Psoas muscle (tissue), 8 donors: ENCODE results near the gene LTO1. TPM values are rescaled to one million over a fixed set of nuclear protein-coding genes. Genes with fewer than 3 reads are reported as not detected.

Source experiments
- ATAC-seq, 4 donors: fragments of 200-7000 bp; cut with Tn5 transposase; one replicate each; pipeline ENCODE4 v1.9.1; 2020; ENCODE audit warnings: moderate library complexity in 3 of 4, mild to moderate bottlenecking in 2 of 4
- DNase-seq, 2 donors: peaks; one replicate each; pipeline ENCODE4 v3.0.0-alpha.2; 2020
- H3K27ac ChIP-seq: fragments of 200-600 bp; one replicate; pipeline ENCODE4 v1.8.0; 2022
- H3K27me3 ChIP-seq, 3 donors: fragments of 200-600 bp in 1 of 3; one replicate each; pipeline versions ENCODE4 v1.6.1 to v1.8.0; 2013 to 2022; ENCODE audit warnings: low read length in 2 of 3, mild to moderate bottlenecking in 2 of 3, moderate library complexity in 1 of 3; ENCODE audit not compliant: insufficient read depth in 3 of 3
- H3K36me3 ChIP-seq, 2 donors: fragments of 200-600 bp in 1 of 2; one replicate each; pipeline versions ENCODE4 v1.6.1 to v1.8.0; 2013 to 2022; ENCODE audit warnings: low read depth in 1 of 2, mild to moderate bottlenecking in 1 of 2, moderate library complexity in 1 of 2; ENCODE audit not compliant: insufficient read depth in 1 of 2
- H3K4me1 ChIP-seq: fragments of 200-600 bp; one replicate; pipeline ENCODE4 v1.8.0; 2022
- H3K4me3 ChIP-seq: fragments of 200-600 bp; one replicate; pipeline ENCODE4 v1.8.0; 2022; ENCODE audit warnings: mild to moderate bottlenecking
- H3K9me3 ChIP-seq: fragments of 200-600 bp; one replicate; pipeline ENCODE4 v1.8.0; 2022
- WGBS, 3 donors: extraction: QIAGEN DNeasy Blood & Tissue Kit; methylation state at CpG; one replicate each; pipeline versions ENCODE4 v1.1.6 to v1.1.7; 2013; 5-methylcytosine and 5-hydroxymethylcytosine counted together
- intact Hi-C, 2 donors: fragments of 100-400 bp; cut with DNase I; formaldehyde crosslinking; loops; one replicate each; pipeline versions ENCODE4 v1.11.0 to v1.14.2; 2022
- polyA plus RNA-seq, 3 donors: library from polyadenylated mRNA; stranded (reverse); fragments of 200-250 nt; gene quantifications; one replicate each; pipeline ENCODE4 v1.2.3, GENCODE V29; 2013
- total RNA-seq, 4 donors: library from RNA; stranded (reverse); fragmentation: NEBNext Ultra II Directional in 2 of 4; extraction: Animal tissue kit (Norgen Biotek cat#: 25700) in 2 of 4; gene quantifications; one replicate each; pipeline versions ENCODE4 v1.2.1 to v1.2.4, GENCODE V29; 2021 to 2023
- TF ChIP-seq, protein P1 (sequence below): fragments of 200-600 bp; IDR thresholded peaks from one replicate; pipeline ENCODE4 v1.8.0; 2022; ENCODE audit warnings: antibody characterized with exemption
- donor health status: healthy with polysubstance abuse.
- donor health status: DM: no; HTN: no; CAD: no; lungs with moderate emphysema.
- donor health status: Bipolar disorder and iron deficiency.
- donor health status: healthy.
- donor health status: DM: yes; HTN: yes; CAD: no.
- donor health status: DM: no; HTN: no; CAD: no.
- donor health status: DM: no; HTN: no; CAD: no.
- donor health status: DM: yes; HTN: yes; CAD: no.

LTO1 gene
- total and polyA plus RNA-seq, 7 donors = 8.5 to 28.1 (median 9.2) TPM

GRCh38 chr11:69663326-69663725 lies 11.8 kb downstream of the LTO1 start:
- TF ChIP-seq, protein P1, sequence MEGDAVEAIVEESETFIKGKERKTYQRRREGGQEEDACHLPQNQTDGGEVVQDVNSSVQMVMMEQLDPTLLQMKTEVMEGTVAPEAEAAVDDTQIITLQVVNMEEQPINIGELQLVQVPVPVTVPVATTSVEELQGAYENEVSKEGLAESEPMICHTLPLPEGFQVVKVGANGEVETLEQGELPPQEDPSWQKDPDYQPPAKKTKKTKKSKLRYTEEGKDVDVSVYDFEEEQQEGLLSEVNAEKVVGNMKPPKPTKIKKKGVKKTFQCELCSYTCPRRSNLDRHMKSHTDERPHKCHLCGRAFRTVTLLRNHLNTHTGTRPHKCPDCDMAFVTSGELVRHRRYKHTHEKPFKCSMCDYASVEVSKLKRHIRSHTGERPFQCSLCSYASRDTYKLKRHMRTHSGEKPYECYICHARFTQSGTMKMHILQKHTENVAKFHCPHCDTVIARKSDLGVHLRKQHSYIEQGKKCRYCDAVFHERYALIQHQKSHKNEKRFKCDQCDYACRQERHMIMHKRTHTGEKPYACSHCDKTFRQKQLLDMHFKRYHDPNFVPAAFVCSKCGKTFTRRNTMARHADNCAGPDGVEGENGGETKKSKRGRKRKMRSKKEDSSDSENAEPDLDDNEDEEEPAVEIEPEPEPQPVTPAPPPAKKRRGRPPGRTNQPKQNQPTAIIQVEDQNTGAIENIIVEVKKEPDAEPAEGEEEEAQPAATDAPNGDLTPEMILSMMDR = no peak
- no peaks in the 10 kb centered on the region for H3K9me3 ChIP-seq
- H3K27me3 ChIP-seq = no peaks in the 10 kb centered on the region
- 93 to 96% (median 94%) methylated on average over 6 of the region's 6 CpGs for WGBS, 3 donors
- no peaks in the 10 kb centered on the region for H3K4me1 ChIP-seq
- ATAC-seq = no peak
- H3K4me3 ChIP-seq = no peak overlapping the region
- peaks cover 9 to 72% of the 10 kb centered on the region in 2 donors for H3K36me3 ChIP-seq
- H3K27ac ChIP-seq = no peak overlapping the region
- DNase-seq = peak in 1 of 2 donors; percentile 21
- intact Hi-C loops = no loop called here

GRCh38 chr11:69662806-69663205 lies 12.3 kb downstream of the LTO1 start:
- WGBS, 3 donors = 89 to 93% (median 90%) methylated on average over 13 of the region's 13 CpGs
- H3K27me3 ChIP-seq = no peaks in the 10 kb centered on the region
- no peak for ATAC-seq
- intact Hi-C loops = no loop called here
- H3K9me3 ChIP-seq = no peaks in the 10 kb centered on the region
- no peak overlapping the region for H3K27ac ChIP-seq
- H3K4me1 ChIP-seq = no peaks in the 10 kb centered on the region
- peak in 1 of 2 donors; percentile 14 for DNase-seq
- H3K4me3 ChIP-seq = no peak overlapping the region
- peaks cover 9 to 67% of the 10 kb centered on the region in 2 donors for H3K36me3 ChIP-seq
- TF ChIP-seq, protein P1 = no peak

DNA sequence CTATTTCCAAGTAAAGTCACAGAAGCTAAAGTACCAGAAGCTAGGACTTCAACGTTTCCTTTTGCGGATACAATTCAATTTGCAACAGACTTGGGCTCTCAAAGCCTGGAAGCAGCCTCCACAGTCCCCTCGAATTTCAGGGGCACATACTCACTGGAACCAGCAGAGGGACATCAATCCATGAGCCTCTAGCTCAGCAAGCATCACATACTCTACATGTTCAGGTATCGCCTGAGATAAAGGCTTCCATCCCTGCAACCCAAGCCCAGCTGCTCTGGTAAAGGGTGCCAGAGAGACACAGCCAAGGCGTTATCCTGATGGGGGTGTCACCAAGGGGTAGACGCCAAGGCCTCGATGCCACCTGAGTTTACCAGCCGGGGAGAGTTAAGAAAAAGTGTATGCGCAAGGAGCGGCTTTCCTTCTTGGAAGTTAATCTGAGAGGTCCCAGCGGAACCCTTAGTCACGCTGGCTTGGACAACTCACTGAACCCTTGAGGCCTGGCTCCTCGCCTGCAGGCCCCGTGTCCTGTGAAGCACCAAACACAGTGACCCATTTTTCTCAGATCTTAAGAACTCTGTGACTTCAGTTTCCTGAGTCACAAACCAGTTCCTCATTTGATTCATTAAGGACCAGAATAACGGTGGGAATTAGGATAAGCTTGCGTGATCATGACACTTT lies 13.0 kb downstream of the LTO1 start:
- ATAC-seq = no peak
- no peaks in the 10 kb centered on the region for H3K27me3 ChIP-seq
- no peak overlapping the region for H3K4me3 ChIP-seq
- no peak overlapping the region for H3K27ac ChIP-seq
- H3K36me3 ChIP-seq = peaks cover 9 to 60% of the 10 kb centered on the region in 2 donors
- DNase-seq = peak; percentile 60 to 66
- H3K9me3 ChIP-seq = no peaks in the 10 kb centered on the region
- intact Hi-C loops = no loop called here
- 76 to 77% (median 77%) methylated on average over 16 of the region's 16 CpGs for WGBS, 3 donors
- H3K4me1 ChIP-seq = no peaks in the 10 kb centered on the region
- TF ChIP-seq, protein P1 = no peak

GRCh38 chr11:69661413-69661715 lies 13.8 kb downstream of the LTO1 start:
- ATAC-seq = no peak

More at GRCh38 chr11:69661413-69661715, 13.8 kb downstream of the LTO1 start:
- no peak overlapping the region for H3K27ac ChIP-seq
- H3K36me3 ChIP-seq = peaks cover 9 to 52% of the 10 kb centered on the region in 2 donors
- TF ChIP-seq, protein P1 = no peak
- no peaks in the 10 kb centered on the region for H3K27me3 ChIP-seq
- intact Hi-C loops = no loop called here
- WGBS, 3 donors = 70 to 92% (median 91%) methylated on average over 10 of the region's 10 CpGs
- no peaks in the 10 kb centered on the region for H3K9me3 ChIP-seq
- no peaks in the 10 kb centered on the region for H3K4me1 ChIP-seq
- H3K4me3 ChIP-seq = no peak overlapping the region
- peak in 1 of 2 donors; percentile 15 for DNase-seq
